ENCODE results near the gene RAB1A. TPM values are rescaled to one million over a fixed set of nuclear protein-coding genes. Genes with fewer than 3 reads are reported as not detected.

The RAB1A gene
- total and polyA plus RNA-seq, 2 of the 13 experiments (the other 11 are each of a cell fraction or from before 2014, with no cell fraction given) = 206 to 226 TPM

DNA sequence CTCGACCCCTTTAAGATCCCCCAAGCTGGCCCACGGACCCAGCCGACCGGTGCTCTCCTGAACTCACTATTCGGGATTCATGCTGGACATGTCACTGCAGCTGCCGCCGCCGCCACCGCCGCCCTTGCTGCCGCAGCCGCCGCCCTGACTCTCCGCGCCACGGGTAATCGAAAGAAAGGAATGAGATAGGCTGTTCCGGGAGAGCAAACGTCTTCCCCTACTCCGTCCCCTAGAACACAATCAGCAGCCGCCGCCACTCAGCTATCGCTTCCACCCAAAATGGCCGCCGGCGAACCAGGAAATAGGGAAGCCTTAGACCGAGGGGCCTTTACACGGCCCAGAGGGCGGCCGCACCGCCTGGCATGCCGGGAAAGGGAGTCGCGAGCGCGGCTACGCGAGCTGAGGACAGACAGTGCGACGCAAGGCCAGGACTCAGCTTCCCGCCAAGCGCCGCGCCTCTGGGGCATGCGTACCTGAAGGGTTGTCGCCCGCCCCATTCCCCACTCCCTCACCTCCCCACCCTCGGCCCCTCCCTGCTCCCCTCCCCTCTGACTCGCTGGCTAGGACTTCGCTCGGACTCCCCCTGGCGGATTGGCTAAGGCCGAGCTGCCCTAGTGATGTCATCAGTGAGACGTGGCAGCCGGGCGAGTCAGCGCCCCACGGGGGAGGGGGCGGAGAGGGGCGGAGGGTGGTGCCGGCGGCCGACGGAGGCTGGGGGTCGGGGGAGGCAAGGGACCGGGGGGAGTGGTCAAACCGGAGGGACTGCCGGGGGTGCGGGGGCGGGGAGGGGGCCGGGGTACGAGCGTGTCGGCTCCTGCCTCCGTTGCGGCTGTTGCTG lies at the start of gene RAB1A (continued):
- TF ChIP-seq, protein P1, sequence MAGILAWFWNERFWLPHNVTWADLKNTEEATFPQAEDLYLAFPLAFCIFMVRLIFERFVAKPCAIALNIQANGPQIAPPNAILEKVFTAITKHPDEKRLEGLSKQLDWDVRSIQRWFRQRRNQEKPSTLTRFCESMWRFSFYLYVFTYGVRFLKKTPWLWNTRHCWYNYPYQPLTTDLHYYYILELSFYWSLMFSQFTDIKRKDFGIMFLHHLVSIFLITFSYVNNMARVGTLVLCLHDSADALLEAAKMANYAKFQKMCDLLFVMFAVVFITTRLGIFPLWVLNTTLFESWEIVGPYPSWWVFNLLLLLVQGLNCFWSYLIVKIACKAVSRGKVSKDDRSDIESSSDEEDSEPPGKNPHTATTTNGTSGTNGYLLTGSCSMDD (CRISPR knock-in tag; IDR thresholded peaks at IDR 0.05) = no peak
- TF ChIP-seq ZNF20 (CRISPR knock-in tag; IDR thresholded peaks at IDR 0.05) (no peak), ZNF180 (CRISPR knock-in tag; IDR thresholded peaks at IDR 0.05; ENCODE audit: borderline replicate concordance, low read depth) (no peak), PITX1 (CRISPR knock-in tag; IDR thresholded peaks at IDR 0.05) (peak; percentile 67; the same call in 1 of the 2 replicates), ZNF12 (CRISPR knock-in tag; IDR thresholded peaks at IDR 0.05) (no peak), PRMT3 (CRISPR knock-in tag; IDR thresholded peaks at IDR 0.05; ENCODE audit: borderline replicate concordance, low read depth) (no peak), KDM2A (CRISPR knock-in tag; IDR thresholded peaks at IDR 0.05; ENCODE audit: borderline replicate concordance, low read depth) (peak; percentile 59)
- TF ChIP-seq, protein P2, sequence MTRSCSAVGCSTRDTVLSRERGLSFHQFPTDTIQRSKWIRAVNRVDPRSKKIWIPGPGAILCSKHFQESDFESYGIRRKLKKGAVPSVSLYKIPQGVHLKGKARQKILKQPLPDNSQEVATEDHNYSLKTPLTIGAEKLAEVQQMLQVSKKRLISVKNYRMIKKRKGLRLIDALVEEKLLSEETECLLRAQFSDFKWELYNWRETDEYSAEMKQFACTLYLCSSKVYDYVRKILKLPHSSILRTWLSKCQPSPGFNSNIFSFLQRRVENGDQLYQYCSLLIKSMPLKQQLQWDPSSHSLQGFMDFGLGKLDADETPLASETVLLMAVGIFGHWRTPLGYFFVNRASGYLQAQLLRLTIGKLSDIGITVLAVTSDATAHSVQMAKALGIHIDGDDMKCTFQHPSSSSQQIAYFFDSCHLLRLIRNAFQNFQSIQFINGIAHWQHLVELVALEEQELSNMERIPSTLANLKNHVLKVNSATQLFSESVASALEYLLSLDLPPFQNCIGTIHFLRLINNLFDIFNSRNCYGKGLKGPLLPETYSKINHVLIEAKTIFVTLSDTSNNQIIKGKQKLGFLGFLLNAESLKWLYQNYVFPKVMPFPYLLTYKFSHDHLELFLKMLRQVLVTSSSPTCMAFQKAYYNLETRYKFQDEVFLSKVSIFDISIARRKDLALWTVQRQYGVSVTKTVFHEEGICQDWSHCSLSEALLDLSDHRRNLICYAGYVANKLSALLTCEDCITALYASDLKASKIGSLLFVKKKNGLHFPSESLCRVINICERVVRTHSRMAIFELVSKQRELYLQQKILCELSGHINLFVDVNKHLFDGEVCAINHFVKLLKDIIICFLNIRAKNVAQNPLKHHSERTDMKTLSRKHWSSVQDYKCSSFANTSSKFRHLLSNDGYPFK (CRISPR knock-in tag; IDR thresholded peaks at IDR 0.05; ENCODE audit: borderline replicate concordance) = peak; percentile 91; the same call in 1 of the 2 replicates
